ENCODE results near the gene IMP4.

The IMP4 gene

DNA sequence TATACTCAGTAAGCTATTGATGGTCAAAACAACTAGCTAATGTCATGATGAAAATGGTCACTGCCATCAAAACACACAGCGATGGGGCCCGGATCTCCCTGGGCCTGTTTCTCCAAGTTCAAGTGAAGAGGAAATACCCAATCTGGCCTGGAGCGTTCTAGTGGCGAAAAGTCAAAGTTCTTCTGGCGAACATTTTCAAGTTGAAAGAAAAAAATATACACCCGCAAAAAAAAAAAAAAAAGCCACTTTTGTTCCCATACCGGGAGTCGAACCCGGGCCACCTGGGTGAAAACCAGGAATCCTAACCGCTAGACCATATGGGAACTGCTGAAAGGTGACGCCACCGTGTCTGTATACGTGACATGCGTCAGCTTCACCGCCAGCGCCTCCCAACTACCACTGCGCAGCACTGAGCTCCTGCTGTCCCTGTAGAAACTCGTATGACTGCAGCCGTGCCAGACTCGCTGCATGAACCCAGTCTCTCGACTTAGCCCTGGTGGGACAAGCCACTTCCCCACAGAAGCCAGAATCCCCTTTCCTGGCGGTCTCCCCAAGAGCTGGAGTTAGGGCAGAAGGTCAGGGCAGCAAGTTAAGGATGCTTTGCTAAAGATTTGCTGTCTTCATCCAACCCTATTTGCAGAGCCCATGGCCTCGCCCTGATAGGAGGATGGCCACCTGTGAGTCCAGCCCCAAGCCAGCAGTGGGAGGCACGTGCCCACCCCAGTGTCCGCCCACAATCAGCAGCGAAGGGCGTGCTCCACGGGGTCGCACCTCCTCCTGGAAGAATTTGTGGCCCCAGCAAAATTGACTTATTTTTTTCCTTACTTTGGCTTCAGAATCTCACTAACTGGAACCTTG is 5.6 kb upstream of the IMP4 start:
- DNase-seq: peak; percentile 62

DNA sequence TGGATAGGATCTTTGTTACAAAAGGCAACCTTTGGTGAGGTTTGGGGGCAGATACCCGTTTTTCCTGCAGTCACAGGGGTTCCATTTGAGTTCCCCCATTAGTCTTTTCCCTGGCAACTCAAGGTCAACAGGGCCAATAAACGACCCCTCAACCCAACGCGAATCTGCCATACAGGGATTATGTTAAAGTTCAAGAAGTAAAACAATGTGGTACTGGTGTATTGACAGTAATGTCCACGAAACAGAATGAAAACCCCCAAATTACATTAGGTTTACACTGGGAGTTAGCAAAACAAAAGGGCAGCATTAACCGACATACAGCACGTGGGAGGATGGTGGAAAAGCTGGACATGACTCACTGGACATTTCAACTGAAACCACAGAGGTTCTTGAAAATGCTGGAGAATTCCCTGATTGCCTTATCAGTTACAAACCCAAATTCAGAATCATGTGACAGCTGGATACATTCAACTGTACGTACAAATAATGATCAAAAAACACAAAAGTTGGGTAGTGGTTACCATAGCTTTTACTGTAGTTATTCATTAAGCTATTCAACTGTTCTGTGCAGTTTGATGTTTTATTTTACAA is 4.9 kb upstream of the IMP4 start:
- no peak for DNase-seq

DNA sequence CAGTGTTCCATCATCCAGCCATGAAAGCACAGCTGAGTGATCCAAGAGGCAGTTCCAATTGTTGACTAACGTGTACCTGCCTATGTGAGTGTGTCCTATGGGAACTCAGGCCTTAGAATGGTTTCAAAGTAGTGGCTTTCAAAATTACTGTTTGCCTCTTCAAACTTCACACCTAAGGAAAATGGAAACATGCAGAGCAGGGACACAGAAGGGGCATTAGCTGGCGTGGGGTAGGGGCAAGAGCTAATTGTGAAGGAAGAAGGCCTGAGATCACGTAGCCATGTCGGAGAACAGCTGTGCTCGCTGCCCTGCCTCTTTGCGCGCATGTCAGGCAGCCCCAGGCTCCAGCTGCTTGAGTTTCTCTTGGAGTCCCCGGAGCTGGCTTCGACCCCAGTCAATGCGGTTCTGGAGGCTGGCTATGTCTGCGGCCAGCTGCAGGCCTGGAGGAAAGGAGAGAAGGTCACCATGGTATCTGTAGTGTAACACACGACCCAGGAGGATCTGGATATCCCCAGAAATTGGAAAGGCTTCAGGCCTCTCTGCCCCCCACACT is 3.8 kb upstream of the IMP4 start:
- DNase-seq: no peak

DNA sequence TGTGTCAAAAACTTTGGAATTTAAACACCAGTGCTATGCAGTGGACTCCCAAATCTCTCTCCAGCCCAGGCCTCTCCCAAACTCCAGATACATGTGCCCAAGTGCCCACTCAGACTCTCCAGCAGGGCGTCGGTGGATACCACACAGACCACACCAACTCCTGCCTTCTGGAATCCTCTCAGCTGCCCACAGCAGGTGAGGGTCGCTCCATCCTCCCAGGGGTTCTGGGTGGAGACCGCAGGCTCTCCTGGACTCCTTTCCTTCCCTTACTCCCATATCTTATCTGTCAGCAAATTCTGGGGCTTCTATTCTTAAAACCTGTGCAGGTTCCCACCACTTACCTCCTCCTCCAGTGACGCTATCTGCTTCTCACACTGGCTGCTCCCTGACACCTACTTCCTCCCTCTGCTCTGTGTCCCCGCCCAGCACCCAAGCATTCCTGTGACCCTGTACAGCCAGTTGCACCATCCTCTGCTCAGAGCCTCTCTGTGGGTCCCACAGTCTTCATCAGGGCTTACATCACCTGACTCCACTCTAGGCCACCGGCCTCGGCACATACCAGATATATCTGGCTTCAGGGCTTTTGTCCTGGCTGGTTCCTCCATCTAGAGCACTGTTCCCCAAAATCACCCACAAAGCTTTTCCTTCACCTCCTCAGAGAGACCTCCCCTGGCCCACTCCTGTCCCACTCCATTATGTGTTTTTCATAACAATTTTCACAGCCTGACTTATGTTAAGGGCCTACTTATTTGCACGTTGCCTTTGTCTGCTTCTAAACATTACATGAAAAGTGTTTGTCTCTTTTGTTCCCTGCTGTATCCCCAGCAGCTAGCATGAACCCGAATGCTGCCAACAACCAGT is 2.6 kb upstream of the IMP4 start:
- DNase-seq: no peak

DNA sequence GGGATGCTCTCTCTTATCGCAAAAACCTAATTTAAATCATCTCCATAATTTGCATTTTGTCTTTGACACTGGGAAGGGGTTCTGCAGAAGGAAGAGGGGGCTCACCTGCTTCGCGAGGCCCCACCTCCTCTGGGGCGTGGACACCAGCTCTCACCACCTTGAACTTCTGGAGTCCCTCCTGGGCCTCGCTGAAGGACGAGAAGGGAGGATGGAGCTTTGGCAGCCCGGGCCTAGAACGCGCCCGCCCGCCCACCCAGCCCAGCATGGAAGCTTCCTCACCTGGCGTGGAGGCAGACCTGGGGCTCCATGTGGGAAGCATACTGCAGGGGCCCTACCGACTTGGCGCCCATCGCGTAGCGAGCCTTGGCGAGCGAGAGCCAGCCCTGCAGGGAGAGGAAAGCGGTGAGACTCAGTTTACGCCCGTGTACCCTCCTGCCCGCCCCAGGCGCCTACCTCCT is 1.1 kb upstream of the IMP4 start:
- DNase-seq: no peak

DNA sequence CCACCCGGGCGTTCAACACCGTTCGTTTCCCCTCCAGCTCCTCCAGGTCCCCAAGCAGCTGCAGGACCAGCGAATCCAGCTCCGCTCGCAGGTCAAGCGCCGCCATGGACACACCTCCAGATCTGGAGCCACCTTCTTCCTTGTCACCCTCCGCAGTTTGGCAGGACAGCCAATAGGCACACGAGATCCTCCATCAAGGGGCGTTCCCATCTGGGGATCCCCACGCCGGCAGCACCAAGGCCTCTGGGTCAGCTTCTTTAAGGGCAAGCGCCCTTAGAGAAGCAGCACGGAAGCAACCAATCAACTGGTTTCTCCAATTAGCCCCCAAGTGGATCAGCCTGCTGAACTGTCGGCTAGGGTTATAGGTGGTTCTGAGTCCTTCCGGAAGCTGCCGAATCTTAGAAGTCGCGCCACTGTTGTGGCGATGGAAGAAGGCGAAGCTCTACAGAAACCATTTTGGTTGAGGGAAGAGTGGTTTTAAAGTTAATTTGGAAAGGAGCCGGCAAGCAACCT is 621 bp upstream of the IMP4 start:
- peak; percentile 76 for DNase-seq

DNA sequence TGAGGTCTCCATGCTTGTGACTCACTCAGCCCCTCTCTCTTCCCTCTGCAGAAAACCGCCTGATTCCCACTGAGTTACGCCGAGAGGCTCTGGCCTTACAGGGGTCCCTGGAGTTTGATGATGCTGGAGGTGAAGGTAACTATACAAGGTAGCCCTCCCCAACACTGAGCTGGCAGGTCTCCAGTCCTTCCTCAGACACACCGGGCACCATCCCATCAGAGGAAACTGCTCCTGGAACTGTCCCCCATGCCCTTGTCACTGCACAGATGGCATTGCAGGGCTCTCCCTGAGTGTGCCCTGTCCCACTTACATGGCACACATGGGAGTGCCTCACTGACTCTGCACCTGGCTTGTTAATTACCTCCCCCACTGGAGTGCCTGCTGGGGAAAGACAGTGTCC is 1.9 kb downstream of the IMP4 start:
- no peak for DNase-seq

DNA sequence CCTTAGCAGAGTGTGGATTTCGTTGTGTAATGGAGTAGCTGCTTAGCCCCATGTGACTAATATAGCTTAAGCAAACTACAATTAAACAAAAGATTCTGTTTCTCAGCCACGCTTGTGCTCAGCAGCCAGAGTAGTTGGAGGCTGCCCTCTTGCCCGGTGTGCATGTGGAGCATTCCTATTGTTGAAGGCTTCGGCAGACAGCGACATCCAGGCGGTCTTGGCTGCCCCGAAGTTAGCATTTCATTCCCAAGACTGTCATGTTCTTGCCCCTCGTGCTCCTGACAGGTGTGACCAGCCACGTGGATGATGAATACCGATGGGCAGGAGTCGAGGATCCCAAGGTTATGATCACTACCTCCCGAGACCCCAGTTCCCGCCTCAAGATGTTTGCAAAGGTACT is 2.4 kb downstream of the IMP4 start:
- DNase-seq: no peak

DNA sequence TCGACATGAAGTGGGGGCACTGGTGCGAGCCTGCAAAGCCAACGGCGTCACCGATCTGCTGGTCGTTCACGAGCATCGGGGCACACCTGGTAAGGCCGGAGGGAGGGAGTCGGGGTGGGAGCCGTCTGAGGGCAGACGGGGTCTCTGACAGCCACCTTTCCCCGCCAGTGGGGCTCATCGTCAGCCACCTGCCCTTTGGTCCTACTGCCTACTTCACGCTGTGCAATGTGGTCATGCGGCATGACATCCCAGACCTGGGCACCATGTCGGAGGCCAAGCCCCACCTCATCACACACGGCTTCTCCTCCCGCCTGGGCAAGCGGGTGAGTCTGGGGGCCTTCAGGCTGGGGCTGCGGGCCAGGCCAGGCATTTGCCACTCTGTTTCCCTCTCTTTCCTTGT is 2.9 kb downstream of the IMP4 start:
- DNase-seq: no peak

DNA sequence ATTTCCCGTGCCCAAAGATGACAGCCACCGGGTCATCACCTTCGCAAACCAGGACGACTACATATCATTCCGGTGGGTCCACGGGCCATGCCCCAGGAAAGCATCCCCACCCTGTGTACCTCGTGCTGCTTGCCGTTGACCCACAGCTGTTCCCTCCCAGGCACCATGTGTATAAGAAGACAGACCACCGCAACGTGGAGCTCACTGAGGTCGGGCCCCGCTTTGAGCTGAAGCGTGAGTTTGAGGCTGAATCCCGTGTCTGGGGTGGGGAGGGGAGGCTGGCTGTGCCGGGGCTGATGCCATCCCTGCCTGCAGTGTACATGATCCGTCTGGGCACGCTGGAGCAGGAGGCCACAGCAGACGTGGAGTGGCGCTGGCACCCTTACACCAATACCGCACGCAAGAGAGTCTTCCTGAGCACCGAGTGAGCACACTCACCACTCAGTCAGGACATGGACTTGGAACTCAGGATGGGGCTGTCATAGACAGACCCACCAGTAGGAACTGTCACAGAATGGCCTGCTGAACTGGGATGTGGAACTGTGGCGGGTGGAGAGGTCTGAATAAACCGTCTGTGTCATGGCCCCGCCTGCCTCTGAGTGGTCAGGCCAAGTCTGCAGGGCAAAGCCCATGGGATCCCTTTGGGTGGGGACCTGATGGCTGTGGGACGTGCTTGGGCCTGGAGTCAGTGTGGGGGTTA is 3.5 kb downstream of the IMP4 start:
- DNase-seq: no peak

DNA sequence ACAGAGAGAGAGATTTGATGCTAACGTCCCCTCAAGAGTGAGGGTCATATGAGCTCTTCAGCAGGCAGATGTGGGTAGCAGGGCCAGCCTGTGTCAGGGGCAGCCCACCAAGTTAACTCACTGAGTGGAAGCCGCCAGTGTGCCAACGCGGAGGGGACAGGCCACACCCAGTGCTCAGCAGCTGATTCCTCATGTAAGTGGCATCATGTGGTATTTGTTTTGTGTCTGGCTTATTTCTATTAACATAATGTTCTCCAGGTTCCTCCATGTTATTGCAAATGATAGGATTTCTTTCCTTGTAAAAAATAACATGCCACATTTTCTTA is 4.0 kb downstream of the IMP4 start:
- DNase-seq: no peak

DNA sequence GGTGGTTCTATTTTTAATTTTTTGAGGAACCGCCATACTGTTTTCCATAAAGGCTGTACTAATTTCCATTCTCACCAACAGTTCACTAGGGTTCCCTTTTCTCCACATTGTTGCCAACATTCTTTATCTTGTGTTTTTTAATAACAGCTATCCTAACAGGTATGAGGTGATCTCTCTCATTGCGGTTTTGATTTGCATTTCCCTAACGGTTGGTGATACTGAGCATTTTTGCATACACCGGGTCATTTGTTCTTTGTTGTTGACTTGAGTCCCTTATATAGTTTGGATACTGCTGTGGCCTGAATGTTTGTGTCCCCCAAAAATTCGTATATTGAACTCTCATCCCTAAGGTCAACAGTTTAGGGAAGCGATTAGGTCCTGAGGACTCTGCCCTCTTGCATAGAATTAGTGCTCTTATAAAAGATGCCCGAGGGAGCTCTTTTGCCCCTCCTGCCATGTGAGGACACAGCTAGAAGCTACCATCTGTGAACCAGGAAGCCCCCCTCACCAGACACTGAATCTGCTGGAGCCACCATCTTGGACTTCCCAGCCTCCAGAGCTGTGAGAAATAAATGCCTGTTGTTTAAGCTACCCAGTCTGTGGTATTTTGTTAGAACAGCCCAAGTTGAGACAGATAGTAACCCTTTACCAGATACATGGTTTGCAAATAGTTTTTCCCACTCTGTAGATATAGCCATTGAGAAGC is 4.7 kb downstream of the IMP4 start:
- DNase-seq: no peak

DNA sequence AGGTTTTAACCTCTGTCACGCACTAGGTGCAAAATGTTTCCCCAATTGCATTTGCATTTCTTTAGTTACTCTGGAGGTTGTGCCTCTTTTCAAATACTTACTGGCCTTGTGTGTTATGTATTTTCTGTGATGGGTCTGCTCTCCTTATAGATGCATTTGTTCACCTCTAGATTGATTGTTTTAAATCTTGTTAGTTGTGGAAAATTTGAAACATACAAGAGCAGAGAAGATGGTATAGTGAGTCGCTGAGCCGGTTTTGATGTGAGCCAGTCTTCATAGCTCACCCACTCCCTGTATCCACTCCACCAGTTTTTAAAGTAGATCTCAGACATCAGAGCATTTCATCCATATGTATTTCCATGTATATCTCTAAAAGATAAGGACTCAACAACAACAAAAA is 6.5 kb downstream of the IMP4 start:
- DNase-seq: no peak

DNA sequence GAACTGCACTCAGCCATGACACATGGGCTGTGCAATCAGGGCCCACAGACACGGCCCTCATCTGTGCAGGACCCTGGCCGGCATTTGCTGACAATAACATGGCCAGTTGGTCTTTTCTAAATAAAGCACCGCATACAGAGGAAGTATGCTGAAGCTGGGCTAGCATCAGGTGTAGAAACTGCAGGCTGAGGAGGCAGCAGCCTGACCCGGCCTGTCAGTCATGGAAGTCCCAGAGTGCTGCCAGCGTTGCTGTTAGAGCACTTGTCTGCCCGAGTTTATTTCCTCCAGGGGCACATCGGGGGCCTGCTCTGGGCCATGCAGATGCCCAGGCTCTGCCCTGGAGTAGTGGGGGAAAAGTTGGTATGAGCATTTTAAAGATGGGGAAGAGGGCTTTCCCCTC is 9.0 kb downstream of the IMP4 start:
- DNase-seq: no peak

DNA sequence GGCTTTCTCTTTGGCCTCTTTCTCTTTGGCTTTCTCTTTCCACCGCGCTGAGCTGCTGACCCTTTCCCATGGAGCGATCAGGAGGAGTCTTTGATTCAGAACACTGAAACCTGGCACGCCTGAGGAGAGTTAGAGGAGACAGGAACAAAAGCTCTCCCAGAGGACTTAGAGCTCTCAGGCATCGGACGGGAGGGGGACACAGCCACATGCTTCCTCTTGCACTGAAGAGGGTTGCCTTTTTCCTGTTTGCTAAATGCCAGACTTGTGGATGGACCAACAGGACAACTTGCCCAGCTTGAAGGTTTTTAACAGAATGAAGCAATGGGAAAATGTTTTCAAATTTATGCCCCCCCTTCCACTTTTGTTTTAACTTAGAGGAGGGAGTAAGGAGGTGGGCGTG is 9.5 kb downstream of the IMP4 start:
- DNase-seq: no peak

DNA sequence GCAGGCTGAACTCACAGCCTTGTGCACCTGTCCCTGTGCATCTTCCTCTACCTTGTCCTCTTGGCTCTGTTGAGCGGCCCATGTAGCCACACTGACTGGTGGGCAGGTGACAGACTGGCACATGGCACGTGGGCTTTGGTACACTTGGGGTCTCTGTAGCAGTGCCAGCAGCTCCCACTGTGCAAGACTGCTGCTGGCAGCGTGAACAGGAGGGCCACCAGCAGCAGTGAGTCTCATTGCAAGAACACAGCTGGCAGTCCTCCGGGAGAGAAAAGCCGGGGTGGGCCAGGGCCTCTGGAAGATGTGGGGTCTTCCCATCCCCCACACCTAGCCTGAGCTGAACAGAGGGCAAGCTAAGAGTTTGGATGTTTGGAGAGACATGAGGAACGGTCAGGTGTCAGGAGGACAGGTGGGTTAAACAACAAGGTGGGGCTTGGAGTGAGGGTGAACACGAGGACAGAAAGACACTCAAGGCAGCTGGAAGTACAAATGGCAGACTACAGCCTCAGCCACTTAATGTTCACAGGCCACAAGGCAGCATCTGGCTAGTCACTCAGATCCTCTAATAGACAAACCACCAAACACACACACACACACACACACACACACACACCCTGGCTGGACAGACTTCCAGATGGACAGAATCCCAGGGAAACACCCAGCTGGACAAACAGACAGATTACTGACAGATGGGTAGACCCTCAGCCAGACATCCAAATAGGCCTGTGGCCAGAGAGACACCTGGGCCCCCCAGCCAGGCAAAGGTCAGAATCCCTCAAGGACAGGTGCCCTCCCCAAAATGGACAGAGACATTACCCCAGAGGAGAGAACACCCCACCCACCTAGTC is 10.8 kb downstream of the IMP4 start:
- DNase-seq: no peak

DNA sequence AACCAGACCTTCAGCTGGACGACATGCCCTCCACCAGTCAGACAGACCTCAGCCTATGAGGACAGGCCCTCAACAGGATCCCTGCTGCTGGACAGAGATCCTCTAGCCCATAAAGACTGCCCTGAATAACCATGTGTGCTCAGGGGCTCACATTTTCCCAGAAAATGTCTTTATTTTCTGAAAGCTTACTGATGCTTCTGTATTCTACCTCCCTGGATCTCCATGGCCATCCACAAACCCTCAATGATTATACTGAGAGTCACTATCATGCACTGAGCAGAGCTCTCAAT is 11.4 kb downstream of the IMP4 start:
- no peak for DNase-seq

DNA sequence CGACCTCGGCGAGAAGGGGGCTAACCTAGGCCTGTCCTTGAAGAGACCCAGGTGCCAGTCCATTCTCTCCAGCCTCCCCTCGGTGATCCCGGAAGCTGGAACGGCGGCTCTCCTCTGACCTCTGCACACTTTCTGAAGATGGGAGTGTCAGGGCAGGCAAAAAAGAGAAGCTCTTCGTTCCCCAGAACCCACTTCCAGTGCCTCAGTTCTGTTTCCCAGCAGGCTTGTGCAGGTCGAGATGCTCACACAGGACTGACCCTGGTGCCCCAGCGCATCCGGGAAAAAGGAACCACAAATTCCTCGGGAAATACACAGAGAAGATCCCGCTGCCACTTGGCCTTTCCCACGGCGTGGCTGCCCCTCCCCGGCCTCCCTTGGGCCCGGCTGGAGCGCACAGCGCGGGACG is 12.5 kb downstream of the IMP4 start:
- DNase-seq: no peak

DNA sequence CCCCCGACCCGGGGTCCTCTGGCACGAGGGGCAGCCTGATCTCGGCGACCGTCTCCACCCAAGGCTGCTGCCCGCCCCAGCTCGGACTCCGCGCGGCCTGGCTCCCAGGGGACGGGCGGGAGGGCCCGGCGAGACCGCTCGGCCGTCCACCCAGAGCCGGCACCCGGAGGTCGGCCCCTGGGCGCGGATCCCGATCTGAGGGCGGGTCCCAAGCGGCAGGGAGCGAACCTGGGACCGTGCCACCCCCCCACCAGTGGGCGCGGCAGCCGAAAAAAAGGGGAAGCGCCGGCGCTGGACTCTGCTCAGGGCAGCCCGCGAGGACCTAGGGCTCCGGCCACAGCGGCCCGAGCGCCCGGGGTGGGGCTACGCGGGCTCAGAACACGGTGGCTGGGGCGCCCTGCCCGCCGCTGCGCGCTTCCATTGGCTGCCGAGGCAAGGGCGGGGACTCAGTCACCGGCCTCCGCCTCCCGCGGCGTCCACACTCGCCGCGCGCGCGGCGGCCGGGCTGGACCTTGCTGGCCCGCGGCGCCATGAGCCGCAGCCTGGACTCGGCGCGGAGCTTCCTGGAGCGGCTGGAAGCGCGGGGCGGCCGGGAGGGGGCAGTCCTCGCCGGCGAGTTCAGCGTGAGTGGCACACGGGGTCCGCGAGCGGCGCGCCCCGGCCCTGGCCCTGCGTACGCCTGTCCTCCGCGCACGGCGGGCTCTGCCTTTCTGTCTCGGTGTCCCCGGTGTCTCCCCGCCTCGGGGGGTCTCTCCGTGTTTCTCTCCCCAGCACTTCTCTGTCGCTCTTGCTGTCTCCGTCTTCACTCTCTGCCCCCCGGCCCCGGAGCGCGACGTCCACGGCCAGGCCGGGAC is 13.1 kb downstream of the IMP4 start, which contains the start of gene PTPN18:
Gene PTPN18 (plus strand): TSS at position 479 of the 854 bp plus-strand sequence. CDS start 52 bp downstream, at position 531.
- DNase-seq: peak; percentile 63

DNA sequence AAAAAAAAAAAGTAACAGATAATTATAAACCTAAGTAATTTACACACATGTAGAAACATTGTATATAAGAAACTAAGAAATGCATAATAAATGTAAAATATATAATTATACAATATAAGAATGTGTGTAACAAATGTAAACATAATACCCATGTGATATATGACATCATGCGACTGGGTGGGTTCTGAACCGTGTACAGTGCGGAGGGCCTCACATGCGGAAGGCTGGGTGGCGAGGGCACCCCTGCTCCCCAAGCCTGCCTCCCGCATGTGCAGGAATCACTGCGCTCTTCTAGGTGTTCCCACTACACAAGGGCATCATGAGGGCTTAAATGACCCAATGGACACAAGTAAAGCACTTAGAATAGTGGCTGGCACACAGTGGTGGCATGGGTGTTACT is 15.2 kb downstream of the IMP4 start:
- DNase-seq: no peak
